Lower leg skin (tissue), 3 donors: Measurements from ENCODE around the gene PPP1R1B.

Source experiments
- CTCF ChIP-seq, 3 donors: fragments of 450-650 bp; IDR thresholded peaks; one replicate each; pipeline ENCODE4 v1.5.1; 2016; ENCODE audit warnings: antibody characterized with exemption in 3 of 3, mild to moderate bottlenecking in 3 of 3, moderate library complexity in 2 of 3
- POLR2A ChIP-seq, 2 donors: fragments of 450-650 bp; IDR thresholded peaks; one replicate each; pipeline ENCODE4 v1.6.1; 2016 to 2017; ENCODE audit warnings: antibody characterized with exemption in 2 of 2, mild to moderate bottlenecking in 1 of 2, moderate library complexity in 1 of 2

- TF ChIP-seq CTCF (IDR thresholded peaks at IDR 0.05), result no peak
- TF ChIP-seq POLR2A (IDR thresholded peaks at IDR 0.05), result no peak
Measured at GRCh38 chr17:39618246-39618913, 8.4 kb upstream of the PPP1R1B start.
